ENCODE data around the gene ARHGAP42.

GRCh38 chr11:100759106-100759505, 72.0 kb downstream of the ARHGAP42 start:
- TF ChIP-seq POLR2A (IDR thresholded peaks at IDR 0.05), result no peak
- no peak for TF ChIP-seq CTCF (IDR thresholded peaks at IDR 0.05)

Measured in testis (tissue), 2 donors.